GM21367 (cell line): ENCODE results near the gene TMEM213.

Experiments used
- ATAC-seq: cut with Tn5 transposase; IDR thresholded peaks from one replicate; pipeline ENCODE4 v1.9.1; 2021; ENCODE audit not compliant: unreplicated experiment

The TMEM213 gene

GRCh38 chr7:138797715-138798320, at the start of gene TMEM213, which contains the start of gene ATP6V0A4:
TSS of gene TMEM213 (plus strand) at chr7:138797994. CDS start at chr7:138798105, 111 bp downstream.
TSS of gene ATP6V0A4 (minus strand) at chr7:138798196. CDS start at chr7:138771247, 26,949 bp downstream.
- ATAC-seq = no peak

DNA sequence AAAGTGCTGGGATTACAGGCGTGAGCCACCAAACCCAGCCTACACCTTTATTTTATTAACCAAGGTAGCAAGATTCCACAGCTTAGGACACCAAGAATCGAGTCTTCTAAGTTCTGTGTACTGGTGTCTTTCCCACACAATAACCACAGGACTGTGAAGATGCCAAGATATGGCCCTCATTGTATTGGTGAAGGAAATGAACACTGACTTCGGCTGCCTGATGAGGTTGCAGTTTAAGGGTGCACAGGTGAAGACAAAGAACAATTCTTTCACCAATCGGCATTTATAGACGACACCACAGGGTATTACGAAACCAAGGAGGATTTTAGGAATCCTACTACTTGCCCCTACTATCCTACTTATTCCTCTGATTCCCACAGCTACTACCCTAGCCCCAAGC, 49.1 kb upstream of the TMEM213 start:
- ATAC-seq = no peak

DNA sequence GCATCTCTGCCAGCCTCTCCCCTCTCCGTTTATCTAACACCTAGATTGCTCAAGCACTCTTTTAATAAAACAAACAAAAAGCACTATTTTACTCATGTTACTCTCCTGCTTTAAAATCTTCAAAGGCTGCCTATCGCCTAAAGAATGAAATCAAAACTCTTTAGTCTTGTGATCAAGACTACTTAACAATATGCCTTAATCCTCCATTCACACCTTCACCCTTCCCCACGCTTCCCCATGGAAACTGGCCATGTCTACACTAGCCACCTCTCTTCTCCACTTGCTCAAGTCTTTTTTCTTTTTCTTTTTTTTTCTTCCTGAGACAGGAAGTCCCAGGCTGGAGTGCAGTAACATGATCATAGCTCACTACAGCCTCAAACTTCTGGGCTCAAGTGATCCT, 47.8 kb upstream of the TMEM213 start:
- ATAC-seq = no peak

- no peak for ATAC-seq
These were observed 47.3 kb upstream of the TMEM213 start for GRCh38 chr7:138750473-138750872.

DNA sequence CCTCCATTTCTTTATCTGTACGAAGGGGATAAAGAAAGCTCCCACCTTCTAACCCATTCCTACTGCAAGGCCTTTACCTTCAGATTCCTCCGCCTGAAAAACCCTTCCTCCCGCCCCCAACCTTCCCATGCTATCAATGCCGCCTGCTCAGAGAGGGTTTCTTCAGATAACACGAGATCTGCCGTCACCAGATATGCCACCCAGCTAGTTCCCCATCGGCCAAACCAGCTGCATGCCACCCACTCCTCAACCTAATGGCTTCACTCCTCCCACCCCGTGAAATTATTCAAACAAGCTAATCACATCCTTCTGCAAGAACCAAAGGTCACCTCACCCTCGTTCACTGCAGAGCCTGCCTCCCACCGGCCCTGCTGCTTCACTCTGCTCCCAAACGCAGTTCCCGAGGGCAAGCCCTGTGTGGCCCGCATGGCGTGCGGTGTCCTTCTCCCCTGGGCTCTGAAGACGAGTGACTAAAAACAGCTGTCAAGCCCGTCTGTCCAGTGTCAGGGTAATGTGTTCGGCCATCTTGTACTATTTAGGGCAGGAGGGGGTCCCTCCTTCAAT, 46.8 kb upstream of the TMEM213 start:
- ATAC-seq = no peak

DNA sequence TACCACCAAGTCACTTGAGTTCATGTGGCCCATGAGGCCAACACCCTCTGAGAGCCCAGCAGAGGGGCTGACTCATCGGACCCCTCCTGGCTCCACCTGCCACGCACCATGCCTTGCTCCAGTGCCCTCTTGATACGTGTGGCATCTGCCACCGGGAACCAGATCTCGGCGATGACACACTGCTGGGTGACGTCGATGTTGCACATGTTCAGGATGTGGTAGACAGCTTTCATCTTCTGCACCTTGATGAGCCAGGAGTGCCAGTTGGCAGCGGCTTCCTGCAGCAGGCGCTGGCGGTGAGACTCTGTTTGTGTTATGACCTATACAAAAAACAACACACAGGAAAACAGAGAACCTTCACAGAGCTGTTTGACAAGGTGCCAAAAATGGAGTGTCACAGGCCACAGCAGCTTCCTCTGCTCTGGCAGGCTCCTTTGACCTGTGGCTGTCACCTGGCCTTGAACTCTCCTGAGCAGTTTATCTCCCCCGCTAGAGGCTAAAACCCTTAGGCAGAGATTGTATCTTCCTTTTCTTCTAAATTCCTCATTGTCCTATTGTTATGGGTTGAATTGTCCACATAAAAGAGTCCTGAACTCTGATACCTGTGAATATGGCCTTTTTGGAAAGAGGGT, 45.2 kb upstream of the TMEM213 start:
- ATAC-seq = peak; percentile 85

DNA sequence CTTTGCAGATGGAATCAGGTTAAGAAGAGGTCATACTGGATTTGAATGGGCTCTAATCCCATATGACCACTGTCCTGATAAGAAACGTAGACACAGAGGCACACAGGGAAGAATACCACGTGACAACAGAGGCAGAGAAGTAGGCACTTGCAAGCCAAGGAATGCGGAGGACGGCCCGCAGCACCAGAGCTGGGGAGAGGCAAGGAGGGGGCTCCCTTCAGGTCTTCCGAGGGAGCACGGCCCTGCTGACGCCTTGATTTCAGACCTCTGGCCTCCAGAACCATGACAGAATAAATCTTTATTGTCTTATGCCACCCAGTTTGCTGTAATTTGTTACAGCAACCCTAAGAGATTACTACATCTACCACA, 44.7 kb upstream of the TMEM213 start:
- no peak for ATAC-seq

GRCh38 chr7:138753610-138754009, 44.2 kb upstream of the TMEM213 start:
- ATAC-seq = no peak

DNA sequence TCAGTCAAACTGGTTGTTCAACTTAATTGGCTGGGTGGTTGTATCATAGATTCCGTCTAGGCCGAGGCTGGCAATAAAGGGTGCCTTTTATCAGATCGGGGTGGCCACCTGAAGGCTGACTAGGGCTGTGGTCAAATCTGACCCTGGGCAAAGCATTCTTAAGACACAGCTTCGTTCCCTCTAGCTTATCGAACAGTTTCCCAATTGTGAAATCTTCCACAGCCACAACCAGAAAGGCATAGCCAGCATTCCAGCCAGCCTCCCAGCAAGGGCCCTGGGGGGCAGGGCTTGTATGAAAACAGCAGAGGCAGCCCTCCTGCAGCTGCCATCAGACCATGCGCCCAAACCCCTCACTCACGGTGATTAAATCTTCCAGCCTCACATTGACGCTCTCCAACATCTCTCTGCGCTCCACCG, 42.5 kb upstream of the TMEM213 start:
- no peak for ATAC-seq

DNA sequence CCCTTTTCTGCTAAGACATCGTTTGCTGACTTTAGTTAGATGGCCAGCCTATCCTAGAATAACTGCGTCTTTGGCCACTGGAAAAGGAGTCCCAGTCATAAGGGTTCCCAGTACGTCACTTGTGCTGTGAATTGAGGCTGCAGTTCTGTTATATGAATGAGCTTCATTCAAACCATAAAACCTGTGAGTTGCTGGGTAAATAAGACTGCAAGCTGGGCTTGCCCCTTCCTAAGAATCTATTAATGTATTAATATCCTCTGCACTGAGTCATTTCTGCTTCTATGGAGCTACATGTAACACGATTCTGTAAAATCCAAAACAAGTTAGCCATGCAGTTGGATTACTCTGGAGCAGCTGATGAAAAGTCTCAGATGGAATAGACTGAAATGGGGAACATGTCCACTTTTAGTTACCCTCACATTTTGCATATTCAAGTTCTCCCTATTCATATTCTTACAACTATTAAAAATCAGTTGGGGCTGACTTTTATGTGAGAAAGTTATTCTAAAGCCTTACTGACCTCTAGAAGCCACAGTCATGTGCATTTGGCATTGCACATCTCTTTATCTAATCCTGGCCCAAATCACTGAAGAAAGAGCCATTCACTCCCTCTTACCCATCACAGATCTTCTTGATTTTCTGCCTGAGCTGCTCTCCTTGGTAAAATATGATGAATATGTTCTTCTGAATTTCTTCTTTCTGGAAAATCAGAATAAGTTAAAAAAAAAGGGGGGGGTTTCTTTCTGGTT, 41.8 kb upstream of the TMEM213 start:
- no peak for ATAC-seq

DNA sequence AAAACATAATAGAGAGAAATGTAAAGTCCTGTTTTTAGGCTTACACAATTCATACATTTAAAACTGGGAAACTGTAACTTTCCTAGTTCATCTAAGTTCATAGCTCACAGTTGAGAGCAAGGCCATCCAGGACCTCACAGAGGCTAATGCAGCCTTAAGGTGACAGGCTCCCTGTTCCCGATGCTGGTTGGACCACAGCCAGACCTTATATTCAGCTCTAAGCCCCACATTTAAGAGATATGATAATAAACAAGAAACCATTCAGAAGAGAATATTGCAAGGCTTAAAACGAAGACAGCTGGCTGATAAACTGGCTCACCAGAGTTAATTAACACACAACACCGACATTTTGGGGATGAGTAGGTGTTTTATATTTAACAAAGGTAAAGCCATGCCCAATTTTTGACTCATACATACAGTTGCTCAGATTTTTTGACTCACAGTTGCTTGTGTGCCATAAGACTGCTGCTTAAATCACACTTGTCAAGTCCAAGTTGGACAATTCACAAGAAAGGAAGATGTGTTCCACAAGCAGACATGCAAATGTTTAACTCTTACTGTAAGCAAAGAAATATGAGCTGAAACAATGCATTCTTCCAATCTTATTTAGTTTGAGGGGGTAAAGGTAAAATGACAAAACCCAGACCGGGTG, 41.1 kb upstream of the TMEM213 start:
- no peak for ATAC-seq

DNA sequence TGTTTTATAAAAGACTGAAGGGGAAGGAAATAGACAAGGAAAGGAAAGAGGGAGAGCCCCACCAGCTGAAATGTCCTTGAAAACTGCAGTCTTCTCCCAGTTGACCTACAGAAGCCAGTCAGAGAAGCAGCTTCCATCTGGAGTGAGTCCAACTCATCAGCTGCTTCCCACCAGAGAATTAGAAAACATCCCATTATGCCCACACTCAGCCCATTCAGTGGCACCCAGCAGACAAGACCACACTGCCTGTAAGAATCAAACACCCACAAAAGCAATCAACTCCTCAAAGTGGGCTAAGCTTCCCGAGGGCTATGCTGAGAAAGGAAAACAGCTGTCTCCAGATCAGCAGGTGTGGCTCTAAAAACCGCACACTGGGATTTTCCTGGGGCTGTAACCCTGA, 29.6 kb upstream of the TMEM213 start:
- no peak for ATAC-seq

- no peak for ATAC-seq
These were observed 26.9 kb upstream of the TMEM213 start for GRCh38 chr7:138770904-138771303.

DNA sequence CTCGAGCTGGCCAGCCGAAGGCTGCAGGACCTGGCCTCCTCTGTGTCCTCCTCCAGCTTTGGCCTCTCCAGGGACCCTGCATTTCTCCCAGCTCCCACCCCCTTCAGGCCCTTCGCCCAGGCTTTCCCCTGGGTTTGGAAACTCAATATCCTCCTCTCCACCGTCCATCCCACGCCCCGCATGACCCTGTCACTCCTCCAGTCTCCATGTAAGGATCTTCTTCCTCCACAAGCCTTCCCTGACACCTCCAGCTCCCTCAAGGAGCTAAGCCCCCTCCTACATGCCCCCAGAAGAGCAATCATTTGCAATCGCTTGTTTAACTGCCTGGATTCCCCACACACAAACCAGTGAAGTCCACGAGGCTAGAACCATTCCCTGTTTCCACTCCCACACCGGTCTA, 24.6 kb upstream of the TMEM213 start:
- ATAC-seq = no peak

GRCh38 chr7:138773817-138774216, 24.0 kb upstream of the TMEM213 start:
- ATAC-seq = no peak

GRCh38 chr7:138776166-138776833, 21.5 kb upstream of the TMEM213 start:
- ATAC-seq = no peak

DNA sequence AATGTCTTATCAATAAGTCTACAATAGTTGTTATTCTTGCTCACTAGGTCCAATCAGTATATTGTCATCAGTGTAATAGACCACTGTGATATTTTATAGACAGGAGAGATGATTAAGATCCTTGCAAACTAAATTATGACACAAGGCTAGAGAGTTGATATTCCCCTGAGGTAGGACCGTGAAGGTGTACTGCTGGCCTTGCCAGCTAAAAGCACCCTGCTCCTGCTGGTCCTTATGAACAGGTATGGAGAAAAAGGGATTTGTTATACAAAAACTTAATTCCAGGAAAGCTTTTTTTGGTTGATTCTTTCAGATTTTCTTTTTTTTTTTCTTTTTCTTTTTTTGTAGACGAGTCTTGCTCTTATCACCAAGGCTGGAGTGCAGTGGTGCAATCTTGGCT, 16.8 kb upstream of the TMEM213 start:
- ATAC-seq = no peak

DNA sequence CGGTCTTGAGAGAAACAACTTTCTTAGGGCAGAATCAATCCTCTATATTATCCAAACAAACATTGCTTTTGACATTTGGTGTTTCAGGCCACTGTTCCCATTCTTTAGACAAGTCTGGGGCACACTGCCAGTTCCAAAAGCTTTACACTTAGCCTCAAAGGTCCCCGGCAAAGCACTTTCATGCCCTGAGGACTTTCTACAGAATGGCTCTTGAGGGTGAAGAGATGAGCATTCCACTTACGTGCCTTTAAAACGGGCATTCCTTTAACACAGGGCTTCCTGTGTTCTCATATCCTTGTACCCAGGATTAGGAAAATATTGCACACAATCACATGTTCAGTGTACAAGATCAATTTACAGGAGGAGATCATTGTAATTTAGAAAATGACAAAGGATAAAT, 13.1 kb upstream of the TMEM213 start:
- ATAC-seq = no peak

DNA sequence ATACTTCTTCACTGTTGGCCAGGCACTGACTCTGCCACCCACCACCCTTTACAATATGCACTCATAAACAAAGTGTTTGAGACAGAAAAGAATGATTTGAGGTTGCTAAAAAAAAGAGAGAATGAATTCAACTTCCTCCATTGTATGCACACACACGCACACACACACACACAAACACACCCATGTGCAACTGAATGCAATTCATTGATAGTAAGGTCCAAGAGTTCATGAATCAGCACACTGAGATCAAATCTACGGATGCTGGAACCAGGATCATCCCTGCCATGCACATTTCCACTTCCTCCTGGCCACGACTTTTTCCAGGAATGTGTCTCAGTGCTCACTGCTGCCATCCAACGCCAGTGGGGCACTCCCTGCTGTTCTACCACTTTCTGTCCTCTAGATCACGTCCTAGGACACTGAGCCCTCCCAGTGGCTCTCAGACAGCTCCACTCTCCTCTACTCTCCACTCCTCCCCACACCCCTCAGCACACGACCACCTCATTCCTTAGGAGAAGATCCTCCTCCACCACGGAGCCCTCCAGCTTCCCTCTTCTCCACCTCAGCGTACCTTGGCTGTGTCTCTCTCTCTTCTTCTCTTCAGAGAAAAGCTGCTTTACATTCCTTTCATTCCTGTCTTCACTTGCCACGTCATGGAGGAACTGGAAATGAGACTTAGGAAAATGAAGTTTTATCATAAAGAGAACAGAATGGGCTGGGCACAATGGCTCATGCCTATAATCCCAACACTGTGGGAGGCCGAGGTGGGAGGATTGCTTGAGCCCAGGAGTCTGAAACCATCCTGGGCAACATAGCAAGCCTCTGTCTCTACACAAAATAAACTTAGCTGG, 12.0 kb upstream of the TMEM213 start:
- ATAC-seq = no peak

GRCh38 chr7:138796038-138796615, 1.7 kb upstream of the TMEM213 start:
- no peak for ATAC-seq
